ENCODE measurements around the gene LCA5L. TPM values are rescaled to one million over a fixed set of nuclear protein-coding genes. Genes with fewer than 3 reads are reported as not detected.
"Not testable (repeated sequence)": the region's sequence is repeated elsewhere in the genome, so short reads cannot be mapped to it uniquely, and the experiment has no call there.

The LCA5L gene
- total RNA-seq, 1 donor from 2014 or later = 1.7 TPM

DNA sequence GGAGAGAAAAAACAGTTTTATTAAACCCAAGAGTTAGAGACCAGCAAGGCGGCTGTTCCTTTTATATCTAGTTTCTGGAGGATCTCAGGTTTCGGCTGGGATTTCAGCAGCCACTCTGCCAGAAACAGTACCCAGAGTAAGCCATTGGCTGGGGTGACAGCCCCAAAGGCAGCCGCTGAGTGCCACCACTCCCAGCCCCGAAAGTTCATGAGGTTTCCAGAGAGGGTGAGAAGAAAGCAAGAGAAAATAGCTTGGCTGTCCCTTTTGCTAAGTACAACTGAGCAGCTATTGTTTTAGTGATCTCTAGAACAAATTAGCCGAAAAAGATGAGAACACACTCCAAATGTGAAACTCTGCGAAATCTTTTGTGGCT is 7.4 kb upstream of the LCA5L start:
- DNase-seq (ENCODE audit: low spot score) = no peak
- intact Hi-C loops (cut with DNase I) = no loop called here

DNA sequence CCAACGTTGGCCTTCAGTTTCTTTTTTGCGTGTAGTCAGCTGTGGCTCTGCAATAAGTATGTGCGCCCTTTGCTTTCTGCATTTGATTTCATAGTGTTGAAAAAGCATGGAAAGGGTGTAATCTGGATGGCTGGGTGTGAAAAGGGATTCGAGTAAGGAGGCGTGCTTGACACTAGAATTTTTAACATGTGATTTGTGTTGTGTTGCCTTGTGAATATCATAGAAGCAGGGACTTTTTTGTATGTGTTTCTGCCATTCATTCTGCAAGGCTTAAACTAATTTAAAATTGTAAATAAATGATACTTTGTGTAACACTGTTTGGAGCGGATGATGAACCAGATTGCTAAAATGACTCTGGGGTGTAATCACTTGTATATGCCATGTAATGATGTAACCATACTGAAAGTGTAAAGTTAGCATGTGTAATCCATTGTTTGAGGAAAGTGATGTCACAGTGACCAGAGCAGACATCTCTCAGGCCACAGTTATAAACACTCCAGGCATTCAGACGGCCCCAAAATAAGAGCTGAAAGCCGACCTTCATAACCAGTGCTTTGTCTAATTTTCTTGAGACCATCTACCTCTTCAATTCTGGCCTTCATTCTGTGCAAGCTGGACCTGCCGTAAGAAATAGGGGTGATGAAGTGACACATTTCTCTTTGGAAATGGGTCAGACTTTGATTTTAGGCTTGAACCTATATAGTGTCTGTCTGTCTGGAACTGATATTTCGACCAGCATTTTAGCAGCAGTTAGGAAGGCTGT is 6.8 kb upstream of the LCA5L start:
- no peak for DNase-seq (ENCODE audit: low spot score)

GRCh38 chr21:39451332-39452206 is 6.0 kb upstream of the LCA5L start, which contains the start of gene SH3BGR:
TSS of gene SH3BGR (plus strand) at chr21:39451970. CDS start at chr21:39452097, 127 bp downstream.
- intact Hi-C loops (cut with DNase I) = no loop called here
- DNase-seq (ENCODE audit: low spot score) = peak; percentile 90

More for the DNA sequence above, 6.8 kb upstream of the LCA5L start:
- intact Hi-C loops (cut with DNase I) = no loop called here

DNA sequence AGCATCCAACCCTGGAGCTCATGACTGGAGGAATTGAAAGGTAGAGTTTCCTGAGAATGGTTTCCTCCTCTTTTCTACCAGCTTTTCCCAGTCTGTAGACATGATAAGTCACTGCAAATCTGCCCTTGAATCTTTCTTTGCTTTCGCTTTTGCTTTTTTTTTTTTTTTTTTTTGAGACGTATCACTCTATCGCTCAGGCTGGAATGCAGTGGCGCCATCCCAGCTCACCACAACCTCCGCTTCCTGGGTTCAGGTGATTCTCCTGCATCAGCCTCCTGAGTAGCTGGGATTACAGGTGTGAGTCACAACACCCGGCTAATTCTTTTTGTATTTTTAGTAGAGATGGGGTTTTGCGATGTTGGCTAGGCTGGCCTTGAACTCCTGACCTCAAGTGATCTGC is 1.7 kb upstream of the LCA5L start:
- intact Hi-C loops (cut with DNase I) = no loop called here
- DNase-seq (ENCODE audit: low spot score) = no peak

- DNase-seq (ENCODE audit: low spot score) = no peak
- intact Hi-C loops (cut with DNase I) = loop anchor here (2.0 kb wide), 1 partner anchor 132 kb away; the partner anchor contains the start of gene BRWD1
These were observed 977 bp downstream of the LCA5L start for GRCh38 chr21:39444421-39445180.

GRCh38 chr21:39441502-39442475 is 3.8 kb downstream of the LCA5L start:
- DNase-seq (ENCODE audit: low spot score) = no peak
- intact Hi-C loops (cut with DNase I) = loop anchor here (2.0 kb wide), 1 partner anchor 51 kb away; no protein-coding TSS in a partner anchor

DNA sequence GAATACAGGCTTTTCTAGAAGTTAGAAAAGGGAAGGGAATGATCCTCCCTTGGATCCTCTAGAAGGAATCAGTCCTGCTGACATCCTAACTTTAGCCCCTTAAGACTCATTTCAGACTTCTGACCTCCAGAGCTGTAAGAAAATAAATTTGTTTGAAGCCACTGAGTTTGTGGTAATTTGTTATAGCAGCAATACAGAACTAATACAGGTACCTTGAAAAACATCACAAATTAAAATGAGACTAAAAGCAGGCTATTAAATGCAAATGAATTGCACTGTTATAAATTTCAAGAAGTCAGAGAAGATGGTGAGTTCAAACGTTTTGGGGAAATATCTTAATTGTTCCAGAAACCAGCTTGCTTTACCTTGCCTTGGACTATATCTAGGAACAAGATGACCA is 6.3 kb downstream of the LCA5L start:
- intact Hi-C loops (cut with DNase I) = no loop called here
- no peak for DNase-seq (ENCODE audit: low spot score)

GRCh38 chr21:39434950-39435349 is 10.6 kb downstream of the LCA5L start:
- no peak for DNase-seq (ENCODE audit: low spot score)
- intact Hi-C loops (cut with DNase I) = no loop called here

DNA sequence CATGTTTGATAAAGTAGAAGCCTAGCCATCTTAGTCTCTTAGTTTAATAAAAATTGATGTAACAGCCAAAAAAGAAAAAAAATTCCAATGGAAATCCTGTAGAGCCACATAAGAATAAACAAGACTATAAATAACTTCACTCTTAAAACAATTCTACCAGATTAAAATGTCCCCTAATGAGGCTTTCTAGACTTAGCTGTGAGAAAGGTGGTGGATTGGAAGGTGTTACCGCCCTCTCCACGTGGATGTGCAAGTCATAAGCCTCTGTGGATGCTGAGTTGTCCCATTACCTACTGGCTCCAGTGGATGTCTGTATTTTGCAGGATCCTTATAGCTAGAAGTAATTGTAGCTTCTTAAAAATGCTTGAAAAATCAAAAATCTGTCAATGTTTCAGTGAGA is 14.6 kb downstream of the LCA5L start:
- DNase-seq (ENCODE audit: low spot score) = no peak

DNA sequence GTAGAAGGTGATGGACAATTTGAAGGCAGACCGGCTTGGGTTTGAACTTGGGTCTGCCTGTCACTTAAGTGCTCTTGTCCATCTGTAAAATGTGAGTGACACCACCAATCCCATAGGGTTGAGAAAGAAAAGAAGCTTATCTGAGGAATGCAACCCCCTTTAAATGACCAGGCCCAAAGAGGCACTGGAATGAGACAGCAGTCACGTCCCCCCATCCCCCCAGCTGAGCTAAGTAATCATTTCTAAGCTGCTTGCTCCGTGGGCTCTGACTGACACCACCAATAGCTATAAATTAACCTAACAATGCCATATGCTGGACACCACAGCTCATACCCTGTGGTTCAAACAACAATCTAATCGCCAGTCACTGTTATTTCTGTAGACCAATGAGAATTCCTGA is 15.1 kb downstream of the LCA5L start:
- DNase-seq (ENCODE audit: low spot score) = no peak
- intact Hi-C loops (cut with DNase I) = no loop called here

More for the DNA sequence above, 14.6 kb downstream of the LCA5L start:
- intact Hi-C loops (cut with DNase I) = no loop called here

DNA sequence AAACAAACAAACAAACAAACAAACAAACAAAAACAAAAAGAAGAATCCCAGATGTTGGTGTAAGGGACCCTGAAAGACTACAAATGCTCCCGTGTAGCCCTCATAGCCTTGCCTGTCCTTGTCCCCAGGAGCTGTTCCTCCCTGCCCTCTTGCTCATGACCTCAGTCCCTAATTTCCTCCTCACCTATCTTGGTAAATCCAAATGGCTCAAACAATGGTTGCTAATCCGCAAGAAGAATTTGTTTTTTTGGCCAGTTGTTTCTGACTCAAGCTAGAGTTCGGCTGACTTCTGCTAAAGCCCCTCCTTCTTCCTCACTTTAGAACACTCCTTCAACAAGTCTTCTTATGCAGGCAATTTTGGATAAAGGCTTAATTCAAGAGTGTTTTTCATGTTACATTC is 15.6 kb downstream of the LCA5L start:
- DNase-seq (ENCODE audit: low spot score) = no peak
- intact Hi-C loops (cut with DNase I) = no loop called here

DNA sequence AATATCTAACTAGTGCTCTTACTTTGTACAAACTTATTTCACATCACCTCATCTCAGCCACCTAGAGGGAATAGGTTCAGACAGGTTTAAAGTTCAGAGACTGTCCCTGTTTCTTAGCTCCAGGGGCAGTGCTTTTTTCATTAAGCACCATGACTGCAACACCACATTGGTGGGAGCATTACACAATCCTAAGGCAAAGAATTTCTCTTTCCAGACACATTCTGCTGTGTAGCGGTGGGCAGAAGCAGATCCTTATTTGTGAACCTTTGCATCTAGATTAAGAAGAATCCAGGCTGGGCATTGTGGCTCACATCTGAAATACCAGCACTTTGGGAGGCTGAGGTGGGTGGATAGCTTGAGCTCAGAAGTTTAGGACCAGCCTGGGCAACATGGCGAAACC is 16.1 kb downstream of the LCA5L start:
- DNase-seq (ENCODE audit: low spot score) = no peak
- intact Hi-C loops (cut with DNase I) = no loop called here

- intact Hi-C loops (cut with DNase I) = no loop called here
- no peak for DNase-seq (ENCODE audit: low spot score)
These were observed 22.9 kb downstream of the LCA5L start for GRCh38 chr21:39422527-39423241.

DNA sequence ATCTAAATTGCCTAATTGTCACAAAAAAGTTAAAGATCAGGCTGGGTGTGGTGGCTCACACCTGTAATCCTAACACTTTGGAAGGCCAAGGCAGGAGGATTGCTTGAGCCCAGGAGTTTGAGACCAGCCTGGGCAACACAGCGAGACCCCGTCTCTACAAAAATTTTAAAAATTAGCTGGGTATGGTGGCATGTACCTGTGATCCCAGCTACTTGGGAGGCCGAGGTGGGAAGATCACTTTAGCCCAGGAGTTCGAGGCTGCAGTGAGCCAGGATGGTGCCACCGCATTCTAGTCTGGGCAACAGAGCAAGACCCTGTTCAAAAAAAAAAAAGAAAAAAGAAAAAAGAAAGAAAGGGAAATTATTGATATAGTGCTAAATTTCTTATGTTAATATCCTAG is 26.4 kb downstream of the LCA5L start:
- DNase-seq (ENCODE audit: low spot score); intact Hi-C loops (cut with DNase I): not testable (repeated sequence)

GRCh38 chr21:39406065-39406464 is 39.5 kb downstream of the LCA5L start:
- no peak for DNase-seq (ENCODE audit: low spot score)
- intact Hi-C loops (cut with DNase I) = no loop called here

DNA sequence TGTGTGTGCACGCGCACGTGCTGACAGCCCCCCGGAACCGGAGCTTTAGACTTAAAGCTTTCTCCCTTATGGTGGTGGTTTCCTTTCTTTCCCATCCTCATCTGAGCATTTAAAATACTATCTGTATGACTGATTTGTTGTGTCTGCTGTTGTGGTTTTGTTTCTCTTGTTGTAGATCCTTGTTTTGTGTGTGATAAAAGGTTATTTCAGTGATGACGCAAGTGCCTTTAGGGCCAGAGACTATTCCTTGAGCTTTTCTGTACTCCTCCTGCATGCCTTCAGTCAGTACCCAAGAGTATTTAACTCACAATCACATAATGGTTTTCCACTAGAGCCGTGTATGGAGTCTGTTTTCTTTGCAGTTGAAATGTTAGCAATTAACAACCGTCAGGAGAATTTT is 45.4 kb downstream of the LCA5L start:
- intact Hi-C loops (cut with DNase I) = no loop called here
- DNase-seq (ENCODE audit: low spot score) = no peak

- intact Hi-C loops (cut with DNase I) = no loop called here
- DNase-seq (ENCODE audit: low spot score) = no peak
These were observed 47.8 kb downstream of the LCA5L start for GRCh38 chr21:39397646-39398385.

DNA sequence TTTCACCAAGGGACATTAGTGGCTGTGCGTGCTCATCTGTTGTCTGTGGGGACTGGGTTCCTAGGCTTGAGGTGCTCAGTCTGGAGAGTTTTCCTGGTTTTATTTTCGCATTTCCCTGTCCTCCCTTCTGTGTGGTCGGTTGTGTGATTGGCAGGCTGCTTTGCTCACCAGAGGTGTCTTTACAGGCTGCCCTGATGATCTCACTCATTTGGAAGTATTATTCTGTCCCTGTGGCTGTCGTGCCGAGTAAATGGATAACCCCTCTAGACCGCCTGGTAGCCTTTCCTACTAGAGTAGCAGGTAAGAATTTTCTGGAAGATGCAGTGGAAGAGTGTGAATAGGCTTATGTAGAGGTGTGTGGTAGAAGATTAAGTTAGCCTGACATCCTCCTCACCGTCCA is 52.6 kb downstream of the LCA5L start:
- DNase-seq (ENCODE audit: low spot score) = no peak
- intact Hi-C loops (cut with DNase I) = no loop called here
